NB4 (cell line): Measurements from ENCODE around the gene RBPJ.

Experiments
- POLR2A ChIP-seq: IDR thresholded peaks from 2 replicates; pipeline ENCODE4 v1.6.1; 2011; ENCODE audit warnings: mild to moderate bottlenecking; ENCODE audit not compliant: insufficient read length; ENCODE audit errors: extremely low read depth
- TF ChIP-seq, protein P1 (sequence below): IDR thresholded peaks from one replicate; pipeline ENCODE4 v1.5.1; 2012; ENCODE audit warnings: low read depth, low read length

DNA sequence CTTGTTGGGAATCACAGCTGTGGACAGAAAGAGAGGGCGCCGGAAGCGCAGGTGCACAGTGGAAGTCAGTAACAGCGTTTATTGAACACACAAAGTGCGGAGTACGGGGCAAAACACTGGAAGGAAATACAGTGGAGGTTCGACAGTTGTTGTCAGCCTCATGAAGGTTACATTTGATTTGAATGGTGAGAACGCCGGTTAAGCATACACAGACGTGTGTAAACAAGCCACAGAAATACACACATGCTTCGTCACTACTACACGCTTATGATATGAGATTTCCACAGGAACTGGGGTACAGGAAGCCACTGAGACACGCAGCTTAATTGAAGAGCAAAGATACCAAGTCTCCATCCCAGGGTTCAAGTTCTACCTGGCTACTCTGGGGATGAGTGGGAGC is 157.5 kb downstream of the RBPJ start:
- TF ChIP-seq POLR2A, result no peak
- TF ChIP-seq, protein P1, sequence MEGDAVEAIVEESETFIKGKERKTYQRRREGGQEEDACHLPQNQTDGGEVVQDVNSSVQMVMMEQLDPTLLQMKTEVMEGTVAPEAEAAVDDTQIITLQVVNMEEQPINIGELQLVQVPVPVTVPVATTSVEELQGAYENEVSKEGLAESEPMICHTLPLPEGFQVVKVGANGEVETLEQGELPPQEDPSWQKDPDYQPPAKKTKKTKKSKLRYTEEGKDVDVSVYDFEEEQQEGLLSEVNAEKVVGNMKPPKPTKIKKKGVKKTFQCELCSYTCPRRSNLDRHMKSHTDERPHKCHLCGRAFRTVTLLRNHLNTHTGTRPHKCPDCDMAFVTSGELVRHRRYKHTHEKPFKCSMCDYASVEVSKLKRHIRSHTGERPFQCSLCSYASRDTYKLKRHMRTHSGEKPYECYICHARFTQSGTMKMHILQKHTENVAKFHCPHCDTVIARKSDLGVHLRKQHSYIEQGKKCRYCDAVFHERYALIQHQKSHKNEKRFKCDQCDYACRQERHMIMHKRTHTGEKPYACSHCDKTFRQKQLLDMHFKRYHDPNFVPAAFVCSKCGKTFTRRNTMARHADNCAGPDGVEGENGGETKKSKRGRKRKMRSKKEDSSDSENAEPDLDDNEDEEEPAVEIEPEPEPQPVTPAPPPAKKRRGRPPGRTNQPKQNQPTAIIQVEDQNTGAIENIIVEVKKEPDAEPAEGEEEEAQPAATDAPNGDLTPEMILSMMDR, result no peak
